PFSK-1 (cell line): ENCODE data around the gene SCUBE3. TPM values are rescaled to one million over a fixed set of nuclear protein-coding genes. Genes with fewer than 3 reads are reported as not detected.
A peak's percentile ranks its signal among the peaks of the same experiment; 100 is the strongest.

Experiments
- FOXP2 ChIP-seq: optimal IDR thresholded peaks from 2 replicates; pipeline ENCODE3; 2011; ENCODE audit warnings: borderline replicate concordance, control low read depth, inconsistent platforms; ENCODE audit not compliant: insufficient read depth; ENCODE audit errors: extremely low read length, extremely low read depth
- POLR2AphosphoS5 ChIP-seq: IDR thresholded peaks from 2 replicates; pipeline ENCODE4 v1.6.1; 2012; ENCODE audit warnings: low read depth, mild to moderate bottlenecking, control low read depth, low read length, moderate library complexity
- REST ChIP-seq, 2 experiments: IDR thresholded peaks; 2 replicates each; pipeline versions ENCODE4 v1.6.1 to v1.8.0; 2011 to 2012; ENCODE audit warnings: low read depth in 2 of 2, low read length in 2 of 2, control low read depth in 1 of 2, inconsistent platforms in 1 of 2, mild to moderate bottlenecking in 1 of 2, moderate library complexity in 1 of 2; ENCODE audit not compliant: insufficient read depth in 1 of 2
- SIN3A ChIP-seq: IDR thresholded peaks from 2 replicates; pipeline ENCODE4 v1.6.1; 2012; ENCODE audit warnings: mild to moderate bottlenecking, low read length, moderate library complexity, borderline replicate concordance; ENCODE audit not compliant: insufficient read depth
- TAF1 ChIP-seq: IDR thresholded peaks from 2 replicates; pipeline ENCODE4 v1.6.1; 2012; ENCODE audit warnings: low read length, control low read depth, borderline replicate concordance; ENCODE audit not compliant: insufficient read depth
- polyA plus RNA-seq: library from polyadenylated mRNA; unstranded; fragments of >200 nt; gene quantifications from one replicate; pipeline ENCODE4 v1.2.1, GENCODE V29; 2012; ENCODE audit warnings: low read depth, missing spikeins; ENCODE audit not compliant: insufficient read length

The SCUBE3 gene
- polyA plus RNA-seq = 1.1 TPM

GRCh38 chr6:35213824-35214756, at the start of gene SCUBE3:
TSS of gene SCUBE3 (plus strand) at chr6:35213956. CDS start at chr6:35214419, 463 bp downstream.
- TF ChIP-seq POLR2AphosphoS5 (no peak), FOXP2 (peak; percentile 27), TAF1 (no peak)

- no peak for TF ChIP-seq FOXP2
- TF ChIP-seq TAF1 = no peak
- no peak for TF ChIP-seq REST (IDR thresholded peaks at IDR 0.05; ENCODE audit: insufficient read depth in 1 of 2, low read depth in 2 of 2, low read length in 2 of 2)
- TF ChIP-seq SIN3A = no peak
Observed at GRCh38 chr6:35164277-35164676, 49.5 kb upstream of the SCUBE3 start.

- TF ChIP-seq TAF1 (no peak), POLR2AphosphoS5 (no peak), REST (IDR thresholded peaks at IDR 0.05; ENCODE audit: insufficient read depth in 1 of 2, low read depth in 2 of 2, low read length in 2 of 2) (no peak), FOXP2 (no peak), SIN3A (no peak)
Observed at GRCh38 chr6:35164868-35165267, 48.9 kb upstream of the SCUBE3 start.

- TF ChIP-seq TAF1 = no peak
- no peak for TF ChIP-seq SIN3A
- TF ChIP-seq POLR2AphosphoS5 = no peak
- TF ChIP-seq REST (IDR thresholded peaks at IDR 0.05; ENCODE audit: insufficient read depth in 1 of 2, low read depth in 2 of 2, low read length in 2 of 2) = no peak
- no peak for TF ChIP-seq FOXP2
Observed at GRCh38 chr6:35165630-35166071, 48.1 kb upstream of the SCUBE3 start.

GRCh38 chr6:35166116-35166515, 47.6 kb upstream of the SCUBE3 start:
- no peak for TF ChIP-seq REST (IDR thresholded peaks at IDR 0.05; ENCODE audit: insufficient read depth in 1 of 2, low read depth in 2 of 2, low read length in 2 of 2)
- no peak for TF ChIP-seq SIN3A
- no peak for TF ChIP-seq FOXP2
- TF ChIP-seq POLR2AphosphoS5 = no peak
- TF ChIP-seq TAF1 = no peak
